Measurements from ENCODE around the gene SMG6.

- TF ChIP-seq, protein P1, sequence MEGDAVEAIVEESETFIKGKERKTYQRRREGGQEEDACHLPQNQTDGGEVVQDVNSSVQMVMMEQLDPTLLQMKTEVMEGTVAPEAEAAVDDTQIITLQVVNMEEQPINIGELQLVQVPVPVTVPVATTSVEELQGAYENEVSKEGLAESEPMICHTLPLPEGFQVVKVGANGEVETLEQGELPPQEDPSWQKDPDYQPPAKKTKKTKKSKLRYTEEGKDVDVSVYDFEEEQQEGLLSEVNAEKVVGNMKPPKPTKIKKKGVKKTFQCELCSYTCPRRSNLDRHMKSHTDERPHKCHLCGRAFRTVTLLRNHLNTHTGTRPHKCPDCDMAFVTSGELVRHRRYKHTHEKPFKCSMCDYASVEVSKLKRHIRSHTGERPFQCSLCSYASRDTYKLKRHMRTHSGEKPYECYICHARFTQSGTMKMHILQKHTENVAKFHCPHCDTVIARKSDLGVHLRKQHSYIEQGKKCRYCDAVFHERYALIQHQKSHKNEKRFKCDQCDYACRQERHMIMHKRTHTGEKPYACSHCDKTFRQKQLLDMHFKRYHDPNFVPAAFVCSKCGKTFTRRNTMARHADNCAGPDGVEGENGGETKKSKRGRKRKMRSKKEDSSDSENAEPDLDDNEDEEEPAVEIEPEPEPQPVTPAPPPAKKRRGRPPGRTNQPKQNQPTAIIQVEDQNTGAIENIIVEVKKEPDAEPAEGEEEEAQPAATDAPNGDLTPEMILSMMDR (IDR thresholded peaks at IDR 0.05), result no peak
- no peak for TF ChIP-seq EZH2 (IDR thresholded peaks at IDR 0.05; ENCODE audit: borderline replicate concordance, insufficient read depth, low read depth, low read length, poor library complexity, severe bottlenecking)
These were observed 90.2 kb downstream of the SMG6 start for GRCh38 chr17:2213291-2213960.

All from B cell (primary cell).